ENCODE results near the gene SIRPG. TPM values are rescaled to one million over a fixed set of nuclear protein-coding genes. Genes with fewer than 3 reads are reported as not detected.

SIRPG gene
- total RNA-seq, 4 donors from 2014 or later: not detected

- H3K9me3 ChIP-seq: no peaks in the 10 kb centered on the region
- TF ChIP-seq POLR2A (IDR thresholded peaks at IDR 0.05) (no peak), POLR2AphosphoS5 (IDR thresholded peaks at IDR 0.05) (no peak)
- no peaks in the 10 kb centered on the region for H3K36me3 ChIP-seq
- no peak overlapping the region for H3K27ac ChIP-seq
- no peak overlapping the region for H3K4me3 ChIP-seq
- peaks cover 21% of the 10 kb centered on the region for H3K27me3 ChIP-seq
- H3K4me1 ChIP-seq: no peaks in the 10 kb centered on the region
- DNase-seq (ENCODE audit: low spot score in 2 of 2): no peak
- WGBS: 90% methylated on average over 2 of the region's 2 CpGs
These were observed 40.0 kb upstream of the SIRPG start for GRCh38 chr20:1697592-1697991.

- Histone ChIP-seq H3K4me3 (no peak overlapping the region), H3K4me1 (no peaks in the 10 kb centered on the region), H3K27ac (no peak overlapping the region), H3K9me3 (no peaks in the 10 kb centered on the region), H3K36me3 (no peaks in the 10 kb centered on the region), H3K27me3 (peaks cover 21% of the 10 kb centered on the region)
- no peak for DNase-seq (ENCODE audit: low spot score in 2 of 2)
- TF ChIP-seq POLR2A (IDR thresholded peaks at IDR 0.05) (no peak), CTCF (IDR thresholded peaks at IDR 0.05) (no peak), EP300 (IDR thresholded peaks at IDR 0.05) (no peak), POLR2AphosphoS5 (IDR thresholded peaks at IDR 0.05) (no peak)
- 77% methylated on average over 7 of the region's 7 CpGs for WGBS
These were observed 39.1 kb upstream of the SIRPG start for GRCh38 chr20:1696521-1697209.

GRCh38 chr20:1694672-1695071 is 37.1 kb upstream of the SIRPG start:
- Histone ChIP-seq H3K27ac (no peak overlapping the region), H3K9me3 (peaks cover 3% of the 10 kb centered on the region), H3K36me3 (no peaks in the 10 kb centered on the region), H3K4me1 (no peaks in the 10 kb centered on the region), H3K4me3 (no peak overlapping the region), H3K27me3 (peaks cover 25% of the 10 kb centered on the region)
- TF ChIP-seq CTCF (IDR thresholded peaks at IDR 0.05): no peak
- no peak for TF ChIP-seq POLR2A (IDR thresholded peaks at IDR 0.05)
- TF ChIP-seq EP300 (IDR thresholded peaks at IDR 0.05): no peak
- no peak for TF ChIP-seq POLR2AphosphoS5 (IDR thresholded peaks at IDR 0.05)
- no peak for DNase-seq (ENCODE audit: low spot score in 2 of 2)
- 90% methylated on average over 3 of the region's 3 CpGs for WGBS

- Histone ChIP-seq H3K9me3 (peaks cover 3% of the 10 kb centered on the region), H3K36me3 (no peaks in the 10 kb centered on the region), H3K4me1 (no peaks in the 10 kb centered on the region), H3K4me3 (no peak overlapping the region), H3K27me3 (peaks cover 27% of the 10 kb centered on the region), H3K27ac (no peak overlapping the region)
- no peak for TF ChIP-seq EP300 (IDR thresholded peaks at IDR 0.05)
- no peak for TF ChIP-seq CTCF (IDR thresholded peaks at IDR 0.05)
- TF ChIP-seq POLR2AphosphoS5 (IDR thresholded peaks at IDR 0.05): no peak
- no peak for TF ChIP-seq POLR2A (IDR thresholded peaks at IDR 0.05)
- no peak for DNase-seq (ENCODE audit: low spot score in 2 of 2)
- 14% methylated on average over 1 of the region's 1 CpG for WGBS
These were observed 35.8 kb upstream of the SIRPG start for GRCh38 chr20:1693427-1693826.

- TF ChIP-seq CTCF (IDR thresholded peaks at IDR 0.05) (no peak), POLR2AphosphoS5 (IDR thresholded peaks at IDR 0.05) (no peak), EP300 (IDR thresholded peaks at IDR 0.05) (no peak), POLR2A (IDR thresholded peaks at IDR 0.05) (no peak)
- Histone ChIP-seq H3K4me3 (no peak overlapping the region), H3K27ac (no peak overlapping the region), H3K4me1 (no peaks in the 10 kb centered on the region), H3K9me3 (peaks cover 3% of the 10 kb centered on the region), H3K27me3 (peaks cover 17% of the 10 kb centered on the region), H3K36me3 (no peaks in the 10 kb centered on the region)
- DNase-seq (ENCODE audit: low spot score in 2 of 2): no peak
- WGBS: 77% methylated on average over 3 of the region's 3 CpGs
These were observed 32.1 kb upstream of the SIRPG start for GRCh38 chr20:1689721-1690120.

Data from suprapubic skin (tissue), 4 donors.